K562 (cell line): ENCODE results near the gene SYNJ2. TPM values are rescaled to one million over a fixed set of nuclear protein-coding genes. Genes with fewer than 3 reads are reported as not detected.

ENCODE experiments used
- BHLHE40 ChIP-seq: IDR thresholded peaks from 2 replicates; pipeline ENCODE4 v1.6.1; 2011; ENCODE audit warnings: low read length, improper control_type of control experiment
- DACH1 ChIP-seq: fragments of 450-650 bp; IDR thresholded peaks from 2 replicates; pipeline ENCODE4 v1.6.1; 2018; ENCODE audit not compliant: partially characterized antibody
- GTF2F1 ChIP-seq: IDR thresholded peaks from 2 replicates; pipeline ENCODE4 v1.6.1; 2011; ENCODE audit warnings: low read depth, low read length, improper control_type of control experiment
- HMG20A ChIP-seq: fragments of 450-650 bp; formaldehyde crosslinking; conservative IDR thresholded peaks from 2 replicates; pipeline ENCODE4 v1.4.0; 2020; ENCODE audit warnings: mild to moderate bottlenecking, mixed read lengths
- NELFE ChIP-seq: IDR thresholded peaks from 2 replicates; pipeline ENCODE4 v1.6.1; 2011; ENCODE audit warnings: mild to moderate bottlenecking; ENCODE audit not compliant: insufficient read depth, insufficient read length
- PATZ1 ChIP-seq: fragments of 250-450 bp; sonication (Bioruptor Pico); IDR thresholded peaks from 2 replicates; pipeline ENCODE4 v1.5.0; 2020; ENCODE audit warnings: mild to moderate bottlenecking, borderline replicate concordance
- PPARD ChIP-seq: fragments of 250-450 bp; sonication (Bioruptor Pico); IDR thresholded peaks from 2 replicates; pipeline ENCODE4 v1.8.0; 2022; ENCODE audit warnings: inconsistent platforms, mild to moderate bottlenecking, moderate library complexity
- THAP12 ChIP-seq: fragments of 250-450 bp; sonication (Bioruptor Pico); IDR thresholded peaks from 2 replicates; pipeline ENCODE4 v1.9.0; 2021; ENCODE audit warnings: mild to moderate bottlenecking, inconsistent platforms
- WHSC1 ChIP-seq: IDR thresholded peaks from one replicate; pipeline ENCODE4 v1.6.1; 2012; ENCODE audit warnings: low read length, control low read depth, inconsistent platforms
- ZBTB11 ChIP-seq, 3 experiments: fragments of 200-800 bp in 1 of 3; fragments of 250-450 bp in 1 of 3; fragments of 450-650 bp in 1 of 3; sonication (Bioruptor Pico) in 1 of 3; sonication (Bioruptor generic) in 1 of 3; formaldehyde crosslinking in 1 of 3; IDR thresholded peaks; 2 replicates each; pipeline versions ENCODE4 v1.6.1 to v1.8.0; 2016 to 2022; ENCODE audit warnings: mild to moderate bottlenecking in 2 of 3, missing genetic modification characterization in 2 of 3, missing compliant biosample characterization in 1 of 3, moderate library complexity in 1 of 3
- ZEB2 ChIP-seq: fragments of 450-650 bp; IDR thresholded peaks from 2 replicates; pipeline ENCODE4 v1.6.1; 2016
- ZKSCAN1 ChIP-seq: fragments of 150-350 bp; IDR thresholded peaks from 2 replicates; pipeline ENCODE4 v1.6.1; 2016; ENCODE audit warnings: low read depth, low read length
- ZNF3 ChIP-seq: fragments of 250-450 bp; sonication (Bioruptor Pico); IDR thresholded peaks from 2 replicates; pipeline ENCODE4 v1.5.0; 2021; ENCODE audit warnings: mild to moderate bottlenecking, moderate library complexity
- ZNF398 ChIP-seq: fragments of 250-450 bp; sonication (Bioruptor Pico); IDR thresholded peaks from 2 replicates; pipeline ENCODE4 v1.8.0; 2021; ENCODE audit warnings: moderate library complexity, mild to moderate bottlenecking, inconsistent platforms
- ZNF408 ChIP-seq: fragments of 250-450 bp; sonication (Bioruptor Pico); IDR thresholded peaks from 2 replicates; pipeline ENCODE4 v1.4.0; 2020; ENCODE audit warnings: low read depth, mild to moderate bottlenecking, moderate library complexity
- ZNF696 ChIP-seq: fragments of 250-450 bp; sonication (Bioruptor Pico); conservative IDR thresholded peaks from 2 replicates; pipeline ENCODE4 v1.4.0; 2020; ENCODE audit warnings: mild to moderate bottlenecking, moderate library complexity
- polyA plus RNA-seq, 8 experiments: library from polyadenylated mRNA; depleted of rRNA in 4 of 8; stranded (reverse) in 5 of 8; unstranded in 3 of 8; fragments of >200 nt; fragmentation: Nextera tagmentation in 2 of 8; fragmentation: Illumina TruSeq in 1 of 8; extraction: Ambion mirVana in 2 of 8; extraction: Trizol in 1 of 8; gene quantifications; 2 replicates each; pipeline versions ENCODE4 v1.2.1 to v1.2.3, GENCODE V29; 2011 to 2014; ENCODE audit warnings: inconsistent platforms in 1 of 8, missing spikeins in 1 of 8
- total RNA-seq, 7 experiments: library from RNA; depleted of rRNA in 6 of 7; stranded (reverse); fragments of >200 nt in 6 of 7; fragmentation: Illumina TruSeq in 2 of 7; extraction: Trizol in 2 of 7; gene quantifications; 2 replicates each; pipeline versions ENCODE4 v1.2.1 to v1.2.3, GENCODE V29; 2011 to 2021; ENCODE audit warnings: low replicate concordance in 1 of 7

The SYNJ2 gene
- total and polyA plus RNA-seq, 9 of the 15 experiments (the other 6 are each of a cell fraction or from before 2014, with no cell fraction given): 3.0 to 27.7 (median 17.8) TPM

GRCh38 chr6:158003910-158004700 is 22.4 kb downstream of the SYNJ2 start (continued):
- TF ChIP-seq NELFE: no peak
- no peak for TF ChIP-seq DACH1
- TF ChIP-seq ZNF408: no peak
- peak; percentile 88 for TF ChIP-seq HMG20A (CRISPR knock-in tag)
- 0 out of 2 replicates have a peak, but pooled peaks have one; percentile 11 for TF ChIP-seq ZKSCAN1
- peak; percentile 84 for TF ChIP-seq ZNF3 (CRISPR knock-in tag)
- TF ChIP-seq ZEB2: no peak
- peak; percentile 83 for TF ChIP-seq ZNF398 (CRISPR knock-in tag)
- no peak for TF ChIP-seq BHLHE40
- no peak for TF ChIP-seq GTF2F1
- TF ChIP-seq PPARD (CRISPR knock-in tag): peak; percentile 90
- TF ChIP-seq THAP12: no peak
- TF ChIP-seq PATZ1 (CRISPR knock-in tag): peak; percentile 94; the same call in 1 of the 2 replicates
- no peak for TF ChIP-seq WHSC1
- peak in 2 of 3 experiments; percentile 37 to 91; a peak in 3 of 6 replicates for TF ChIP-seq ZBTB11 (CRISPR knock-in tag; IDR thresholded peaks at IDR 0.05)
- peak; percentile 86 for TF ChIP-seq ZNF696 (CRISPR knock-in tag)
